ENCODE data around the gene MANEAL.
"Not testable (repeated sequence)": the region's sequence is repeated elsewhere in the genome, so short reads cannot be mapped to it uniquely, and the experiment has no call there.

Gene MANEAL

GRCh38 chr1:37793773-37794371, at the start of gene MANEAL:
Gene MANEAL, plus strand, starts transcription at chr1:37793847. Its CDS starts 336 bp downstream, at chr1:37794183.
- peak in 1 of 4 experiments; percentile 18 for DNase-seq

GRCh38 chr1:37746806-37747205, 46.8 kb upstream of the MANEAL start:
- no peak for DNase-seq

- DNase-seq = no peak
Measured at GRCh38 chr1:37748565-37748964, 45.1 kb upstream of the MANEAL start.

- DNase-seq = no peak
Measured at GRCh38 chr1:37752213-37752582, 41.4 kb upstream of the MANEAL start.

- no peak for DNase-seq
Measured at GRCh38 chr1:37752583-37753471, 40.8 kb upstream of the MANEAL start.

- DNase-seq = no peak
Measured at GRCh38 chr1:37753473-37754321, 40.0 kb upstream of the MANEAL start.

GRCh38 chr1:37755290-37755689, 38.4 kb upstream of the MANEAL start:
- DNase-seq = no peak

- no peak for DNase-seq
Measured at GRCh38 chr1:37755951-37756560, 37.6 kb upstream of the MANEAL start.

- DNase-seq = no peak
Measured at GRCh38 chr1:37759451-37759850, 34.2 kb upstream of the MANEAL start.

GRCh38 chr1:37761416-37762095, 32.1 kb upstream of the MANEAL start:
- DNase-seq = no peak

GRCh38 chr1:37762516-37762915, 31.1 kb upstream of the MANEAL start:
- DNase-seq = no peak

- DNase-seq = no peak
Measured at GRCh38 chr1:37763791-37764413, 29.7 kb upstream of the MANEAL start.

GRCh38 chr1:37764414-37764825, 29.2 kb upstream of the MANEAL start:
- DNase-seq = peak in 3 of 4 experiments; percentile 3 to 6 (median 4)

GRCh38 chr1:37764888-37765441, 28.7 kb upstream of the MANEAL start, which contains the start of gene EPHA10:
Gene EPHA10, minus strand, starts transcription at chr1:37765120. Its CDS starts 54 bp downstream, at chr1:37765066.
- DNase-seq = no peak

GRCh38 chr1:37765916-37766664, 27.6 kb upstream of the MANEAL start:
- DNase-seq = no peak

GRCh38 chr1:37767488-37767887, 26.2 kb upstream of the MANEAL start:
- no peak for DNase-seq

GRCh38 chr1:37771440-37771839, 22.2 kb upstream of the MANEAL start:
- DNase-seq = not testable (repeated sequence)

GRCh38 chr1:37776946-37777516, 16.6 kb upstream of the MANEAL start:
- no peak for DNase-seq

- no peak for DNase-seq
Measured at GRCh38 chr1:37778654-37779053, 15.0 kb upstream of the MANEAL start.

- no peak for DNase-seq
Measured at GRCh38 chr1:37782491-37782890, 11.2 kb upstream of the MANEAL start.
